ENCODE results near the gene TNFRSF1A.

TNFRSF1A gene

GRCh38 chr12:6383572-6384498 is 42.0 kb upstream of the TNFRSF1A start, which contains the start of gene LTBR:
Gene LTBR, plus strand, starts transcription at chr12:6384162. Its CDS starts 197 bp downstream, at chr12:6384359.
- Histone ChIP-seq H3K79me2 (ENCODE audit: insufficient read depth, low read length) (no peaks in the 10 kb centered on the region), H3F3A (ENCODE audit: insufficient read depth) (no peaks in the 10 kb centered on the region), H2AFZ (ENCODE audit: low read depth, low read length, severe bottlenecking) (no peak within 1 kb of the TSS), H3K4me3 (ENCODE audit: insufficient read depth, low read length, poor library complexity, severe bottlenecking) (no peak within 1 kb of the TSS), H3K36me3 (ENCODE audit: low read length) (no peaks in the 10 kb centered on the region), H4K20me1 (ENCODE audit: low read depth, low read length) (no peaks in the 10 kb centered on the region), H3K27me3 (ENCODE audit: low read length) (no peaks in the 10 kb centered on the region), H3K9me3 (ENCODE audit: insufficient read depth, low read length) (no peaks in the 10 kb centered on the region), H3K27ac (ENCODE audit: low read depth, low read length) (no peak within 1 kb of the TSS), H3K9me2 (replicated peaks; ENCODE audit: insufficient read depth, low read length) (no peaks in the 10 kb centered on the region), H3K4me2 (ENCODE audit: low read depth, low read length, poor library complexity, severe bottlenecking) (no peak within 1 kb of the TSS), H3K9ac (ENCODE audit: low read length) (no peak within 1 kb of the TSS)
- TF ChIP-seq CTCF (IDR thresholded peaks at IDR 0.05; ENCODE audit: insufficient read depth, low read length, poor library complexity, severe bottlenecking) = no peak
- no peak for TF ChIP-seq EZH2phosphoT487 (conservative IDR thresholded peaks at IDR 0.05; ENCODE audit: low read length)

GRCh38 chr12:6382982-6383381 is 41.1 kb upstream of the TNFRSF1A start:
- no peaks in the 10 kb centered on the region for H4K20me1 ChIP-seq (ENCODE audit: low read depth, low read length)

GRCh38 chr12:6382371-6382770 is 40.5 kb upstream of the TNFRSF1A start:
- Histone ChIP-seq H2AFZ (ENCODE audit: low read depth, low read length, severe bottlenecking) (no peak overlapping the region), H3K4me2 (ENCODE audit: low read depth, low read length, poor library complexity, severe bottlenecking) (no peak overlapping the region), H4K20me1 (ENCODE audit: low read depth, low read length) (no peaks in the 10 kb centered on the region), H3K9ac (ENCODE audit: low read length) (no peak overlapping the region), H3K79me2 (ENCODE audit: insufficient read depth, low read length) (no peaks in the 10 kb centered on the region), H3K27me3 (ENCODE audit: low read length) (no peaks in the 10 kb centered on the region), H3F3A (ENCODE audit: insufficient read depth) (no peaks in the 10 kb centered on the region), H3K9me3 (ENCODE audit: insufficient read depth, low read length) (no peaks in the 10 kb centered on the region), H3K4me3 (ENCODE audit: insufficient read depth, low read length, poor library complexity, severe bottlenecking) (no peak overlapping the region), H3K36me3 (ENCODE audit: low read length) (no peaks in the 10 kb centered on the region), H3K27ac (ENCODE audit: low read depth, low read length) (no peak overlapping the region), H3K9me2 (replicated peaks; ENCODE audit: insufficient read depth, low read length) (no peaks in the 10 kb centered on the region)
- TF ChIP-seq CTCF (IDR thresholded peaks at IDR 0.05; ENCODE audit: insufficient read depth, low read length, poor library complexity, severe bottlenecking) = no peak
- TF ChIP-seq EZH2phosphoT487 (conservative IDR thresholded peaks at IDR 0.05; ENCODE audit: low read length) = no peak

More at GRCh38 chr12:6382982-6383381, 41.1 kb upstream of the TNFRSF1A start:
- no peak overlapping the region for H3K9ac ChIP-seq (ENCODE audit: low read length)
- TF ChIP-seq CTCF (IDR thresholded peaks at IDR 0.05; ENCODE audit: insufficient read depth, low read length, poor library complexity, severe bottlenecking) (no peak), EZH2phosphoT487 (conservative IDR thresholded peaks at IDR 0.05; ENCODE audit: low read length) (no peak)
- H3F3A ChIP-seq (ENCODE audit: insufficient read depth) = no peaks in the 10 kb centered on the region
- no peak overlapping the region for H3K27ac ChIP-seq (ENCODE audit: low read depth, low read length)
- no peaks in the 10 kb centered on the region for H3K9me3 ChIP-seq (ENCODE audit: insufficient read depth, low read length)
- no peaks in the 10 kb centered on the region for H3K79me2 ChIP-seq (ENCODE audit: insufficient read depth, low read length)
- H3K36me3 ChIP-seq (ENCODE audit: low read length) = no peaks in the 10 kb centered on the region
- H3K4me3 ChIP-seq (ENCODE audit: insufficient read depth, low read length, poor library complexity, severe bottlenecking) = no peak overlapping the region
- no peaks in the 10 kb centered on the region for H3K9me2 ChIP-seq (replicated peaks; ENCODE audit: insufficient read depth, low read length)
- H3K27me3 ChIP-seq (ENCODE audit: low read length) = no peaks in the 10 kb centered on the region
- no peak overlapping the region for H2AFZ ChIP-seq (ENCODE audit: low read depth, low read length, severe bottlenecking)
- H3K4me2 ChIP-seq (ENCODE audit: low read depth, low read length, poor library complexity, severe bottlenecking) = no peak overlapping the region

All from SU-DHL-6 (cell line).